ENCODE results near the gene ASB14.
"Not testable (repeated sequence)": the region's sequence is repeated elsewhere in the genome, so short reads cannot be mapped to it uniquely, and the experiment has no call there.

- TF ChIP-seq CTCF (IDR thresholded peaks at IDR 0.05; ENCODE audit: low read length); EZH2 (IDR thresholded peaks at IDR 0.05; ENCODE audit: borderline replicate concordance, low read length): not testable (repeated sequence)
These were observed 46.0 kb upstream of the ASB14 start for GRCh38 chr3:57338272-57339070.
